Inflammatory macrophage (primary cell): ENCODE results near the gene DTX1.
A peak's percentile ranks its signal among the peaks of the same experiment; 100 is the strongest.

Experiments
- DNase-seq, 2 donors: peaks; one replicate each; pipeline ENCODE4 v3.0.0-alpha.2; 2020 to 2022

DTX1 gene

DNA sequence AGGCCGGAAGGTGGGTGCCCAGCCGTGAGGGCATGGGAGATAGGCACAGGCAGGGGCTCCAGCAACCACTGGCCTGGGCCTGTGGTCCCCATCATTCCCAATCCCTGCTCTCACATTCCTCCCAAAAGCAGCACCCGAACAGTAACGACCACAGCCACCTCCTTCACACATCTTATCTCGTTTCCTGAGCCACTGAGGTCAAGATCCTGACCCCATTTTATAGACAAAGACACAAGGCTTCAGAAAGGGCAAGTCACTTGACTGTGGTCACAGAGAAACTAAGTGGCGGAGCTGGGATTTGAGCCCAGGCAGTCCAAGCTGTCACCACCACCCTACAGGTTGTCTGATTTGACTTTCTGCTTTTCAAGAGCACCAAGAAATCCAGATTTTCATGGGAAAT is 38.9 kb downstream of the DTX1 start:
- DNase-seq: no peak

GRCh38 chr12:113096675-113097461 is 40.3 kb downstream of the DTX1 start:
- DNase-seq: no peak

GRCh38 chr12:113097716-113098440 is 41.3 kb downstream of the DTX1 start:
- DNase-seq: no peak

DNA sequence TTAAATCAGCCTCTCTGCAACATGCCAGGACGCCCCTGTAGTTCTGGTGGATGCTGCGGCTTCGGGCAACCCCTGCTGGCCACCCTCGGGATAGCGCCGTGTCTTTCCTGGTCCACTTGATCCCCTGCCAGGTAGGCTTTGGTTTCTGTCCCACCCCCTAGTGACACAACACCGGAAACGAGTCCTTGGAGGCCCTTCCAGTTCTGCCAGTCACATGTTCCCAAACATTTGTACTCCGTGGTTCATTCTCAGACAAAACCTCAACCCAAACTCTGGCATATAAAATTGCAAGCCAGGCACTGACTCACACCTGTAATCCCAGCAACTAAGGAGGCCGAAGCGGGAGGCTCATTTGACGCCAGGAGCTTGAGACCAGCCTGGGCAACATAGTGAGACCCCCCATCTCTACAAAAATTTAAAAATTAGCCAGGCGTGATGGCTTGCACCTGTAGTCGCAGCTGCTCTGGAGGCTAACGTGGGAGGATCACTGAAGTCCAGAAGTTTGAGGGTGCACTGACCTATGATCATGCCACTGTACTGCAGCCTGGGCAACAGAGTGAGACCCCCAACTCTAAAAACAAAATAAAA is 42.0 kb downstream of the DTX1 start:
- peak; percentile 39 to 47 for DNase-seq

DNA sequence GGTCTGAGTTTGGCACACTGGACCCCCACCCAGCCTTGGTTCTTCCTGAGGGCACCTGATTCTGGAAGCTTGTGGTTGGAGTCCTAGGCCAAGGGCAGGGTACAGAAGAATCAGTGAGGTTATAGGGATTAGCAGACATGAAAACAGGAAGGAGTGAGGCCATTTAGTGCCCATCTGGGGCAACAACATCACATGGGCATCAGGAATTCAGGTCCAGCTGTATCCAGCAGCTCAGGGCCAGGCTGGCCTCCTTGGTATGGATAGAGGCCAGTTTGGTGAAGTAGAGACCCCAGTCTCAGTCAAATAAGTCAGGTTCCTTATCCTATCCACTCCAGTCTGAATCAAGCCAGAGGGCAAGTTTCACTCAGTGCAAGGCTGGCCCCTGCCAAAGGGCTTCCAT is 42.8 kb downstream of the DTX1 start:
- no peak for DNase-seq

- no peak for DNase-seq
These were observed 43.2 kb downstream of the DTX1 start for GRCh38 chr12:113099764-113100163.

DNA sequence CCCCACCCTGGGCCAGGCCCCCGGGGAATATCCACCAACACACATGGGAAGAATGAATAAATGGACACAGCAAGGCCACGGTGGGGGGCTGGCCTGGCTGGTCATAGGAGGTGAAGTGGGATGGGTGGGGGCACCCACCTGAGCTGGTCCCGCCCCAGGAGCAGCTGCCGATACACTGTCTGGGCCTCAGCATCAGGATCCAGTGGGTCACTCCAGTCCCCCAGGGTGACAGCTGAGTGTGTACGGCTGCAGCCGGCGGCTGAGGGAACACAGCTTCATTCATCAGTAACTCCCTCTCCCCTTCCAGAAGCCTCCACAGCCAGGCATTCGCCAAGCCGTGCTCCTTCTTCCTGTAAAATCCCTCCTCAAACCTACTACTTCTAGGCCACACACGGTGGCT is 45.2 kb downstream of the DTX1 start:
- DNase-seq: no peak

GRCh38 chr12:113102811-113103210 is 46.3 kb downstream of the DTX1 start:
- no peak for DNase-seq

DNA sequence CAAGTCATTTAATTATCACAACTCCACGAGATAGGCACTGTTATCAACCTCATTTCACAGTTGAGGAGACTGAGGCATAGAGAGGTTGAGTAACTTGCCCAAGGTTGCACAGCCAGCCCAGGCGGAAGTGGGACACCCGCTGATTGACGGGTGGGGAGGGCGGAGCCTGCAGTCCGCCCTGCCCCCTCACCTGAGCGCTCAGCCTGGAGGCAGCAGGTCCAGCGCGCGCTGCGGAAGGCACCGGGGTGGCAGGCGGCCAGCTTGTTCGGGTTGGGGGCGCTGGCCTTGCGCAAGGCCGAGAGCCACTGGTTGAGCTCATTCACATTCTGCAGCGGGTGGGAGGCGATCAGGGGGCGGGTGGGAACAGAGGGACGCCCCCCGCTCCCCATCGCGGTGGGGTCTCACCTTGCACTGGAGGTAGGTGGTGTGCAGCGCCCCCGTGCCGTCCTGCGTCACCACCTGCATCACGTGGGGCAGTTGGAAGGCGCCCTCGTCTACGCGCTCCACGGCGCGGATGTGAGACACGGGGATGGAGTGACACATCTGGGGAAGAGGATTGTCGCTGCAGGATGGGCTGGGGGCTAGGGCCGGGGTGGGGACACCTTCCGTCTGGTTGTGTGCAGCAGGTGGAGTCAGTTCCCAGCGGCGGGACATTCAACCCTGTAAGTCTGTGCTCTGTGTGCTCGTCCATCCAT is 47.4 kb downstream of the DTX1 start:
- DNase-seq: peak in 1 of 2 donors; percentile 16

GRCh38 chr12:113104953-113105510 is 48.5 kb downstream of the DTX1 start:
- DNase-seq: no peak

DNA sequence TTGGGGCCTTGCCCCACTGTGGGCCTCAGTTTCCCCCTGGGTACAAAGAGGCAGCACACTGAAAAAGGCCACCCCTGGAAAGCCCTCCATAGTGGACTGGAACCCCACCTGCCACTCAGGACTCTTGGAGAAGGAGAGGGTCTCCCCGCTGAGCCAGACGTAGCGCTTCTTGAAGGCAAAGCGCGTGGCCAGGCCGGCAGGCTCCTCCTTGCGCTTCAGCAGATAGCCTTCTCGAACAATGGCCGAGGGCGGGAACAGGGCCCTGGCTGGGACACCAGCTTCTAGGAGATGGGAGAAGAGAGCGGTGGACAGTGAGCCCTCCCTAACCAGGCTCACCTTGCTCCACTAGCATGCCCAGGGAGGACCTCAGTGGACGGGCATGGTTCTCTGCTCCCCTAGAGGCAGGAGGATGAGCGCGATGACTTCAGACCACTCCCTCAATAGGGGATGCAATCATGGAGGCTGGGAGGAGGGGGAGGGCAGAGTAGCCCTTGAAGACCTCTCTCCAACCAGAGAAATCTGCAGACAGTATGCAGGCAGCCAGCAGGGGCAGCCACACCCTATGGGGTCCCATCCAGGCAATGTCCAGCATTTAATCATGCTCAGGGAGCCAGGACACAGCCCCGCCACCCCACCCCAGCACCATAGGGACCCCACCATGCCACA is 49.2 kb downstream of the DTX1 start:
- DNase-seq: no peak

GRCh38 chr12:113106361-113106760 is 49.8 kb downstream of the DTX1 start:
- no peak for DNase-seq

- DNase-seq: no peak
These were observed 51.8 kb downstream of the DTX1 start for GRCh38 chr12:113108308-113108707.

DNA sequence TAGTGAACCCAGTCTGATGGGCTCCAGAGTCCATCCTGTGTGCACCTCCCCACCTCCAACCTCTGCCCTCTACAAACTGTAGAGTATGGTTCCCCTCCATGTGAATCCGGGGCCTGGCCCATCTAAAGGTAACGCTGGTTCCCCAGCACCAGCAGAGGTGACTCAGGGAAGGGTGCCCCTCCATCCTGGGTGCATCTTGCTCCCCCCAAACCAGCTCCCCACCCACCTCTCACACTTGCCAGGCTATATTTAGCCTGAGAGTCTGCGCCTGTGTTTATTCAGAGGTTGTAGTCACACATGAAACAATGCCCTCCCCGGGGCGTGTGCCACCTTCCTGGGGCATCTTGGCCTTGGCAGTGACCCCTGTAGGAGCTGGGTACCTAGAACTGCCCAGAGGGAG is 52.8 kb downstream of the DTX1 start:
- no peak for DNase-seq

DNA sequence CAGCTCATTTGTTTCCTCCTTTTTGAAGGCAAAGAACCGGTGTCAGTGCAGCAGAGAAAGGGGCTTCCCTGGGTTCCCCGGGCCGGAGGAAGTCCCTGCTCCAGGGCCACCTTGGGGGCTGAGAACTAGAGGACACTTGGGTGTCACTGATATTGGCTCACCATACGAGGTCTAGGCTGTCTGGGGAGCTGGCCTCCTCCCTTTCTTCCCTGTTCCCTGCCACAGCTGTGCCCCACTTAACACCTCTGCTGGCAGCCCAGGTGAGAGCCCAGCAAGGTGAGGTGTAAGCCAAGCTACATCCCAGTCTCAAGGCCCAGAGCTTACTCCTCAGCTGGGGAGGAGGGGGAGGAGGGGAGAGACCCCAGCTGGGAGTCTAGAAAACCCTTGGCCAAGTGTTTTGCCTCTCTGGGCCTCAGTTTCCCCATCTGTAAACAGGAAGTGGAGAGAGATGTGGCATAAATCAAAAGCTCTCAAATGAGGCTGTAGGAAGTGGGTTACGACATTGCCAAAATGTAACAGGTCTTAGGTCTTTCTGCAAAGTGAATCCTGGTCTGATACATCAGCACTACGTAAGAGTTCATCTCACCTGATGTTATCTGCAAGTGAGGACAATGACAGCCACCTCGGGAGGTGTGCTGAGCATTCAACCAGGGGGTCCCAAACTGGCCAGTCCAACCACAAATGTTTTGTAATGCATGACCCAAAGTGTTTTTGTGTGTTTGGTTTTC is 53.5 kb downstream of the DTX1 start:
- DNase-seq: no peak

GRCh38 chr12:113111247-113111646 is 54.7 kb downstream of the DTX1 start:
- no peak for DNase-seq

- no peak for DNase-seq
These were observed 55.7 kb downstream of the DTX1 start for GRCh38 chr12:113112043-113112899.

- DNase-seq: no peak
These were observed 56.9 kb downstream of the DTX1 start for GRCh38 chr12:113113397-113113796.

GRCh38 chr12:113114447-113115178 is 58.1 kb downstream of the DTX1 start:
- DNase-seq: no peak
